ENCODE results near the gene AUTS2.
A peak's percentile ranks its signal among the peaks of the same experiment; 100 is the strongest.

The AUTS2 gene

GRCh38 chr7:69819333-69819705, 221.0 kb downstream of the AUTS2 start:
- H3K4me3 ChIP-seq (ENCODE audit: low read depth, low read length): no peak overlapping the region
- TF ChIP-seq CTCF (IDR thresholded peaks at IDR 0.05; ENCODE audit: low read depth, low read length, missing control alignments): no peak
- no peak for DNase-seq (ENCODE audit: low read depth)

GRCh38 chr7:69820479-69821192, 222.4 kb downstream of the AUTS2 start:
- no peak overlapping the region for H3K4me3 ChIP-seq (ENCODE audit: low read depth, low read length)
- no peak for DNase-seq (ENCODE audit: low read depth)
- TF ChIP-seq CTCF (IDR thresholded peaks at IDR 0.05; ENCODE audit: low read depth, low read length, missing control alignments): no peak

GRCh38 chr7:69822386-69822785, 224.1 kb downstream of the AUTS2 start:
- no peak for DNase-seq (ENCODE audit: low read depth)
- no peak for TF ChIP-seq CTCF (IDR thresholded peaks at IDR 0.05; ENCODE audit: low read depth, low read length, missing control alignments)
- H3K4me3 ChIP-seq (ENCODE audit: low read depth, low read length): no peak overlapping the region

GRCh38 chr7:69823151-69823744, 225.0 kb downstream of the AUTS2 start:
- no peak for TF ChIP-seq CTCF (IDR thresholded peaks at IDR 0.05; ENCODE audit: low read depth, low read length, missing control alignments)
- H3K4me3 ChIP-seq (ENCODE audit: low read depth, low read length): no peak overlapping the region
- DNase-seq (ENCODE audit: low read depth): no peak

DNA sequence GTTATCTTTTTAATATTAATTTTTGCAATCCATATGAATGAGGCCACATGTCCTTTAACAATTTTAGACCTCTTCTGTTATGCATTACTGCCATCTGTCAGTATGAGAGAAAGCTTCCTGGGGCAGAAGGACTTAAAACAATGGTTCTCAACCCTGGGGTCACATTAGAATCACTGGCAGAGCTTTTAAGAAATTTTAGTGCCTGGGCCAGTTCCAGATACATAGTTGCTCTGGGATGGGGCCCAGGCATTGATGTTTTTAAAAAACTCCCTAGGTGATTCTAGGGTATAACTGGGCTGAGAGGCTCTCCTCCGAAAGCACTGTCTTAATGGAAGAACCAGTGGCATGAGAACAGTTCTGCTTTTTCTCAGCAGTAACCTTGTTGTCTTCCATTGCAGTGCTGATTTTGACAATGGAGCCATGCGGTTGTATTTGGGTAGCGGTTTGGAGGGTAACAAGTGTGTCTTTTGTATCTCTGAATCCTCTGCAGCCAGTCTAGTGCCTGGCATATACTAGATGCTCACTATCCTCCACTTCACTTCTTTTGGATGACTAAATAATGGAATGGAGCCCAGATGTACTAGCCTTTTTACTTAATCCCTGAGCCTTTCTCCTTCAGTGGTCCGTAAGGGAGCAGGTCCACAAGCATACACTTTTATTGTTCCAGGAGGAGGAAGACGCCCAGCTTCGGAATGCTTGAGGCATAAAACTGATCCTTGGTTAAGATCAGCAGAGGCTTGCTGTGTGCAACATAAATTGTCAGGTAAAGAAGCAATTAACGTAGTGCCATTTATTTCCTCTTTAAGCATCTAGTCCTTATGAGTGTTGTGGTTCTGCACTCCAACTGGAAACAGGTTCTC, 227.1 kb downstream of the AUTS2 start:
- peak; percentile 23 for TF ChIP-seq CTCF (IDR thresholded peaks at IDR 0.05; ENCODE audit: low read depth, low read length, missing control alignments)
- DNase-seq (ENCODE audit: low read depth): no peak
- no peak overlapping the region for H3K4me3 ChIP-seq (ENCODE audit: low read depth, low read length)

DNA sequence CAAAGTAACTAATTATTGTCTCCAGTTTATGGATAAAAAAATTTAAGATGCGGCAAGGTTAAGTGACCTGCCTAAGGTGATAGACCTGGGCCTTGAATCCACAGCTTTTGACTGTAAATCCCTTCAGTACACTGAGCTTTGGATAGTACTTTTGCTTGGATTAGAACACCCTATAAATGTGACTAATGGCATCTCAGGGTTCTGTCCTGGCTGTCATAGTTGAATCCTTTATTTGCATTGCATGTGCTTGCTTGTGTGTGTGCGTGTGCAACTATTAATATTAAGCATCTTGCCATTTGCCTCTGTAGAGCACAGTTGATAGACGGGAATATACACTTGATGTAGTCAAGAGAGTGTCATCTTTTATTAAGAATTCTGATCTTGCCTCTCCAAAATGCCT, 228.0 kb downstream of the AUTS2 start:
- no peak for TF ChIP-seq CTCF (IDR thresholded peaks at IDR 0.05; ENCODE audit: low read depth, low read length, missing control alignments)
- no peak overlapping the region for H3K4me3 ChIP-seq (ENCODE audit: low read depth, low read length)
- DNase-seq (ENCODE audit: low read depth): no peak

All from GM12864 (cell line).